ENCODE results near the gene ATP10A. TPM values are rescaled to one million over a fixed set of nuclear protein-coding genes. Genes with fewer than 3 reads are reported as not detected.
A peak's percentile ranks its signal among the peaks of the same experiment; 100 is the strongest.

The ATP10A gene
- total RNA-seq, result 0.18 to 0.49 TPM (median 0.22 TPM) in 3 replicates

GRCh38 chr15:25863111-25863967 lies at the start of gene ATP10A:
Gene ATP10A (minus strand): TSS chr15:25863327. CDS start chr15:25863096, 231 bp downstream.
- Mint-ChIP-seq H3K9me3 (no peaks in the 10 kb centered on the region), H3K36me3 (no peaks in the 10 kb centered on the region), H3K27me3 (ENCODE audit: low read depth) (peaks cover 85% of the 10 kb centered on the region), H3K4me1 (peaks cover 5% of the 10 kb centered on the region), H3K27ac (no peak within 1 kb of the TSS), H3K4me3 (peak within 1 kb of the TSS; percentile 65)
- TF ChIP-seq CTCF (IDR thresholded peaks at IDR 0.05; ENCODE audit: unreplicated experiment), result no peak
- DNase-seq (ENCODE audit: low spot score in 2 of 2, unreplicated experiment in 2 of 2), result no peak

GRCh38 chr15:25912035-25912434 lies 48.9 kb upstream of the ATP10A start:
- H3K27ac Mint-ChIP-seq, result no peak overlapping the region
- peaks cover 11% of the 10 kb centered on the region for H3K9me3 Mint-ChIP-seq
- H3K4me3 Mint-ChIP-seq, result no peak overlapping the region
- H3K27me3 Mint-ChIP-seq (ENCODE audit: low read depth), result no peaks in the 10 kb centered on the region
- no peak for DNase-seq (ENCODE audit: low spot score in 2 of 2, unreplicated experiment in 2 of 2)
- no peaks in the 10 kb centered on the region for H3K36me3 Mint-ChIP-seq
- TF ChIP-seq CTCF (IDR thresholded peaks at IDR 0.05; ENCODE audit: unreplicated experiment), result no peak
- no peaks in the 10 kb centered on the region for H3K4me1 Mint-ChIP-seq

GRCh38 chr15:25910832-25911231 lies 47.7 kb upstream of the ATP10A start:
- TF ChIP-seq CTCF (IDR thresholded peaks at IDR 0.05; ENCODE audit: unreplicated experiment), result no peak
- Mint-ChIP-seq H3K4me3 (no peak overlapping the region), H3K27me3 (ENCODE audit: low read depth) (no peaks in the 10 kb centered on the region), H3K36me3 (no peaks in the 10 kb centered on the region), H3K4me1 (no peaks in the 10 kb centered on the region), H3K9me3 (peaks cover 11% of the 10 kb centered on the region), H3K27ac (no peak overlapping the region)
- DNase-seq (ENCODE audit: low spot score in 2 of 2, unreplicated experiment in 2 of 2), result no peak

GRCh38 chr15:25909806-25910205 lies 46.7 kb upstream of the ATP10A start:
- Mint-ChIP-seq H3K27ac (no peak overlapping the region), H3K4me3 (no peak overlapping the region), H3K9me3 (peaks cover 11% of the 10 kb centered on the region), H3K4me1 (no peaks in the 10 kb centered on the region), H3K36me3 (no peaks in the 10 kb centered on the region), H3K27me3 (ENCODE audit: low read depth) (no peaks in the 10 kb centered on the region)
- TF ChIP-seq CTCF (IDR thresholded peaks at IDR 0.05; ENCODE audit: unreplicated experiment), result no peak
- no peak for DNase-seq (ENCODE audit: low spot score in 2 of 2, unreplicated experiment in 2 of 2)

GRCh38 chr15:25909325-25909724 lies 46.2 kb upstream of the ATP10A start:
- Mint-ChIP-seq H3K27ac (no peak overlapping the region), H3K27me3 (ENCODE audit: low read depth) (no peaks in the 10 kb centered on the region), H3K36me3 (no peaks in the 10 kb centered on the region), H3K4me3 (no peak overlapping the region), H3K9me3 (peaks cover 7% of the 10 kb centered on the region), H3K4me1 (no peaks in the 10 kb centered on the region)
- no peak for TF ChIP-seq CTCF (IDR thresholded peaks at IDR 0.05; ENCODE audit: unreplicated experiment)
- DNase-seq (ENCODE audit: low spot score in 2 of 2, unreplicated experiment in 2 of 2), result no peak

All from mesothelial cell of epicardium (in vitro differentiated cells).